HG02678 (cell line): ENCODE results near the gene MYRF.

ENCODE experiments used
- ATAC-seq: cut with Tn5 transposase; IDR thresholded peaks from one replicate; pipeline ENCODE4 v1.9.1; 2021; ENCODE audit warnings: mild to moderate bottlenecking, moderate library complexity; ENCODE audit not compliant: unreplicated experiment

Gene MYRF

DNA sequence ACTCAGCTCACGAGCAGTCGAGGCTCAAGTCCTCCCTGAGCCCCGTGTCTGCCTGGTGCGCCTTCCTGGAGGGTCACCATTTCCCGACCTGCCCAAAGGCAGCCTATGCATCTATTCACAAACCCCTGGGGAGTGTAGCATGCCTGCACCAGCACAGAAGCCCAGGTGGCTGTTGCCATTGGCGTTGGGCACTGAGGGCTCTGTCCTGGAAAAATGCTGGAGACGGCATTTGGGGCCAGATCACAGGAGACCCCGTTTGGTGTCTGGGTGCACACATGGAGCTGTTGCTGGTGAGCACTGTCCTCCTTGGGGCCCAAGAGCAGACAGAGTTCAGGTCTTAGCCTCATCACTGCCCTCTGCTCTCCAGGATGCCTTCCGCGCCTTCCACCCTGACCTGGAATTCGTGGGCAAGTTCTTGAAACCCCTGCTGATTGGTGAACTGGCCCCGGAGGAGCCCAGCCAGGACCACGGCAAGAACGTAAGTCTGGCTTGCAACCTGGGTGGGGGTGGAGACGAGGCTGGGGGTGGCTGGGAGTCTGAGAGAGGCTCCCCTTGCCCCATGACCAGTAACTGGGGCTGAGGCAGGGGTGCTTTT is 85.1 kb downstream of the MYRF start:
- no peak for ATAC-seq
